ENCODE results near the gene CHRNE.

Gene CHRNE

GRCh38 chr17:4938069-4938491 is 35.2 kb upstream of the CHRNE start:
- Histone ChIP-seq H3K4me3 (ENCODE audit: low read depth, low read length) (no peak overlapping the region), H3K27me3 (ENCODE audit: insufficient read depth, low read depth, severe bottlenecking) (no peaks in the 10 kb centered on the region), H3K9me3 (ENCODE audit: severe bottlenecking) (no peaks in the 10 kb centered on the region), H3K27ac (no peak overlapping the region), H3K36me3 (peaks cover 33% of the 10 kb centered on the region)
- TF ChIP-seq, protein P1, sequence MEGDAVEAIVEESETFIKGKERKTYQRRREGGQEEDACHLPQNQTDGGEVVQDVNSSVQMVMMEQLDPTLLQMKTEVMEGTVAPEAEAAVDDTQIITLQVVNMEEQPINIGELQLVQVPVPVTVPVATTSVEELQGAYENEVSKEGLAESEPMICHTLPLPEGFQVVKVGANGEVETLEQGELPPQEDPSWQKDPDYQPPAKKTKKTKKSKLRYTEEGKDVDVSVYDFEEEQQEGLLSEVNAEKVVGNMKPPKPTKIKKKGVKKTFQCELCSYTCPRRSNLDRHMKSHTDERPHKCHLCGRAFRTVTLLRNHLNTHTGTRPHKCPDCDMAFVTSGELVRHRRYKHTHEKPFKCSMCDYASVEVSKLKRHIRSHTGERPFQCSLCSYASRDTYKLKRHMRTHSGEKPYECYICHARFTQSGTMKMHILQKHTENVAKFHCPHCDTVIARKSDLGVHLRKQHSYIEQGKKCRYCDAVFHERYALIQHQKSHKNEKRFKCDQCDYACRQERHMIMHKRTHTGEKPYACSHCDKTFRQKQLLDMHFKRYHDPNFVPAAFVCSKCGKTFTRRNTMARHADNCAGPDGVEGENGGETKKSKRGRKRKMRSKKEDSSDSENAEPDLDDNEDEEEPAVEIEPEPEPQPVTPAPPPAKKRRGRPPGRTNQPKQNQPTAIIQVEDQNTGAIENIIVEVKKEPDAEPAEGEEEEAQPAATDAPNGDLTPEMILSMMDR (IDR thresholded peaks at IDR 0.05; ENCODE audit: low read depth, low read length): no peak
- no peak for DNase-seq

GRCh38 chr17:4937553-4937952 is 34.7 kb upstream of the CHRNE start:
- Histone ChIP-seq H3K4me3 (ENCODE audit: low read depth, low read length) (no peak overlapping the region), H3K27ac (no peak overlapping the region)

DNA sequence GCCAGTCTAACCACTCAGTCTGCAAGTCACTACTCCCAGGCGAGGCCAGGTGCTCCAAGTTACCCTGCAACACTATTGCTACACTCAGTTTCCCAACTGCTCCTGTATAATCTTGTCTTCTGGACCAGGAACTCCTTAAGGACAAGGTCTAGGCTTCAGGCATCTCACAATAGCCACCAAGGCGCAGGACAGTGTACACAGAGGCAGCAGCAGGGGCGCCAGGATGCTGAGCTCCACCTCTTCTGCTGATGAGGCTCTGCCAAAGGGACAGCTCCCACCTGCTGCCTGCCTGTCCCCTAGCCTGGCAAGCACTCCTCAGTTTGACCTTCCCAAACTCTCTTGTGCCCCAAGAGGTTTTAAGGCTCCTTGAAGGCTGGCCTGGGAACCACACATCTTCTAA is 33.5 kb upstream of the CHRNE start:
- no peaks in the 10 kb centered on the region for H3K27me3 ChIP-seq (ENCODE audit: insufficient read depth, low read depth, severe bottlenecking)
- TF ChIP-seq, protein P1 (IDR thresholded peaks at IDR 0.05; ENCODE audit: low read depth, low read length): no peak
- H3K36me3 ChIP-seq: peaks cover 17% of the 10 kb centered on the region
- no peak for DNase-seq
- H3K4me3 ChIP-seq (ENCODE audit: low read depth, low read length): no peak overlapping the region
- no peak overlapping the region for H3K27ac ChIP-seq
- no peaks in the 10 kb centered on the region for H3K9me3 ChIP-seq (ENCODE audit: severe bottlenecking)

More at GRCh38 chr17:4937553-4937952, 34.7 kb upstream of the CHRNE start:
- DNase-seq: no peak
- Histone ChIP-seq H3K9me3 (ENCODE audit: severe bottlenecking) (no peaks in the 10 kb centered on the region), H3K36me3 (peaks cover 28% of the 10 kb centered on the region), H3K27me3 (ENCODE audit: insufficient read depth, low read depth, severe bottlenecking) (no peaks in the 10 kb centered on the region)
- TF ChIP-seq, protein P1 (IDR thresholded peaks at IDR 0.05; ENCODE audit: low read depth, low read length): no peak

- TF ChIP-seq, protein P1 (IDR thresholded peaks at IDR 0.05; ENCODE audit: low read depth, low read length): no peak
- DNase-seq: no peak
- Histone ChIP-seq H3K36me3 (peaks cover 16% of the 10 kb centered on the region), H3K27ac (no peak overlapping the region), H3K27me3 (ENCODE audit: insufficient read depth, low read depth, severe bottlenecking) (no peaks in the 10 kb centered on the region), H3K9me3 (ENCODE audit: severe bottlenecking) (no peaks in the 10 kb centered on the region), H3K4me3 (ENCODE audit: low read depth, low read length) (no peak overlapping the region)
Measured at GRCh38 chr17:4935650-4936049, 32.8 kb upstream of the CHRNE start.

DNA sequence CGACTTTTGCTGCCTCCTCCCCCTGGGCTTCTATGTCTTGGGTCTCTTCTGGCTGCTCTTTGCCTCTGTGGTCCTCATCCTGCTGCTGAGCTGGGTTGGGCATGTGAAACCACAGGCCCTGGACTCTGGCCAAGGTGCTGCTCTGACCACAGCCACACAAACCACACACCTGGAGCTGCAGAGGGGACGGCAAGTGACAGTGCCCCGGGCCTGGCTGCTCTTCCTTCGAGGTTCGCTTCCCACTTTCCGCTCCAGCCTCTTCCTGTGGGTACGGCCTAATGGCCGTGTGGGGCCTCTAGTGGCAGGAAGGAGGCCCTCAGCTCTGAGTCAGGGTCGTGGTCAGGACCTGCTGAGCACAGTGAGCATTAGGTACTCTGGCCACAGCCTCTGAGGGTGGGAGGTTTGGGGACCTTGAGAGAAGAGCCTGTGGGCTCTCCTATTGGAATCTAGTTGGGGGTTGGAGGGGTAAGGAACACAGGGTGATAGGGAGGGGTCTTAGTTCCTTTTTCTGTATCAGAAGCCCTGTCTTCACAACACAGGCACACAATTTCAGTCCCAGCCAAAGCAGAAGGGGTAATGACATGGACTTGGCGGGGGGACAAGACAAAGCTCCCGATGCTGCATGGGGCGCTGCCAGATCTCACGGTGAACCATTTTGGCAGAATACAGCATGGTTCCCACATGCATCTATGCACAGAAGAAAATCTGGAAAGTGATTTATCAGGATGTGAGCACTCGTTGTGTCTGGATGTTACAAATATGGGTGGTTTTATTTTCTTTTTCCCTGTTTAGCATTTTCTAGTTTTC is 31.5 kb upstream of the CHRNE start:
- peak overlapping the region; percentile 28 for H3K4me3 ChIP-seq (ENCODE audit: low read depth, low read length)
- H3K27ac ChIP-seq: no peak overlapping the region
- H3K36me3 ChIP-seq: peaks cover 16% of the 10 kb centered on the region
- TF ChIP-seq, protein P1 (IDR thresholded peaks at IDR 0.05; ENCODE audit: low read depth, low read length): peak; percentile 84
- no peaks in the 10 kb centered on the region for H3K9me3 ChIP-seq (ENCODE audit: severe bottlenecking)
- H3K27me3 ChIP-seq (ENCODE audit: insufficient read depth, low read depth, severe bottlenecking): no peaks in the 10 kb centered on the region
- peak; percentile 73 for DNase-seq
